Upper lobe of right lung (tissue), 1 donor: Measurements from ENCODE around the gene ZFAND3. TPM values are rescaled to one million over a fixed set of nuclear protein-coding genes. Genes with fewer than 3 reads are reported as not detected.

ENCODE experiments used
- ATAC-seq: fragments of 200-7000 bp; cut with Tn5 transposase; one replicate; pipeline ENCODE4 v1.9.1; 2020; ENCODE audit warnings: mild to moderate bottlenecking, moderate library complexity
- DNase-seq: peaks from one replicate; pipeline ENCODE4 v3.0.0-alpha.2; 2020
- H3K27ac ChIP-seq: fragments of 200-600 bp; one replicate; pipeline ENCODE4 v1.8.0; 2022
- H3K27me3 ChIP-seq: fragments of 200-600 bp; one replicate; pipeline ENCODE4 v1.8.0; 2022; ENCODE audit warnings: mild to moderate bottlenecking
- H3K36me3 ChIP-seq: fragments of 200-600 bp; one replicate; pipeline ENCODE4 v1.8.0; 2022
- H3K4me1 ChIP-seq: fragments of 200-600 bp; one replicate; pipeline ENCODE4 v1.8.0; 2022
- H3K4me3 ChIP-seq: fragments of 200-600 bp; one replicate; pipeline ENCODE4 v1.8.0; 2022; ENCODE audit warnings: mild to moderate bottlenecking
- H3K9me3 ChIP-seq: fragments of 200-600 bp; one replicate; pipeline ENCODE4 v1.8.0; 2022
- intact Hi-C: fragments of 100-400 bp; cut with DNase I; formaldehyde crosslinking; loops from one replicate; pipeline ENCODE4 v1.11.0; 2022
- total RNA-seq: library from RNA; stranded (reverse); fragmentation: NEBNext Ultra II Directional; extraction: Animal tissue kit (Norgen Biotek cat#: 25700); gene quantifications from one replicate; pipeline ENCODE4 v1.2.1, GENCODE V29; 2021
- TF ChIP-seq, protein P1 (sequence below): fragments of 200-600 bp; IDR thresholded peaks from one replicate; pipeline ENCODE4 v1.8.0; 2022; ENCODE audit warnings: antibody characterized with exemption
- donor health status: DM: no; HTN: yes; CAD: no; lungs with severe emphysema.

The ZFAND3 gene
- total RNA-seq, 1 donor from 2014 or later = 69.1 TPM

GRCh38 chr6:38141085-38141484 is 321.6 kb downstream of the ZFAND3 start:
- H3K27me3 ChIP-seq = no peaks in the 10 kb centered on the region
- H3K4me1 ChIP-seq = no peaks in the 10 kb centered on the region
- no peak overlapping the region for H3K27ac ChIP-seq
- H3K4me3 ChIP-seq = no peak overlapping the region
- H3K36me3 ChIP-seq = no peaks in the 10 kb centered on the region
- TF ChIP-seq, protein P1, sequence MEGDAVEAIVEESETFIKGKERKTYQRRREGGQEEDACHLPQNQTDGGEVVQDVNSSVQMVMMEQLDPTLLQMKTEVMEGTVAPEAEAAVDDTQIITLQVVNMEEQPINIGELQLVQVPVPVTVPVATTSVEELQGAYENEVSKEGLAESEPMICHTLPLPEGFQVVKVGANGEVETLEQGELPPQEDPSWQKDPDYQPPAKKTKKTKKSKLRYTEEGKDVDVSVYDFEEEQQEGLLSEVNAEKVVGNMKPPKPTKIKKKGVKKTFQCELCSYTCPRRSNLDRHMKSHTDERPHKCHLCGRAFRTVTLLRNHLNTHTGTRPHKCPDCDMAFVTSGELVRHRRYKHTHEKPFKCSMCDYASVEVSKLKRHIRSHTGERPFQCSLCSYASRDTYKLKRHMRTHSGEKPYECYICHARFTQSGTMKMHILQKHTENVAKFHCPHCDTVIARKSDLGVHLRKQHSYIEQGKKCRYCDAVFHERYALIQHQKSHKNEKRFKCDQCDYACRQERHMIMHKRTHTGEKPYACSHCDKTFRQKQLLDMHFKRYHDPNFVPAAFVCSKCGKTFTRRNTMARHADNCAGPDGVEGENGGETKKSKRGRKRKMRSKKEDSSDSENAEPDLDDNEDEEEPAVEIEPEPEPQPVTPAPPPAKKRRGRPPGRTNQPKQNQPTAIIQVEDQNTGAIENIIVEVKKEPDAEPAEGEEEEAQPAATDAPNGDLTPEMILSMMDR = no peak
- ATAC-seq (no peak), DNase-seq (no peak)
- intact Hi-C loops = no loop called here
- no peaks in the 10 kb centered on the region for H3K9me3 ChIP-seq

GRCh38 chr6:38141716-38142115 is 322.2 kb downstream of the ZFAND3 start:
- TF ChIP-seq, protein P1 = no peak
- Histone ChIP-seq H3K27me3 (no peaks in the 10 kb centered on the region), H3K4me1 (no peaks in the 10 kb centered on the region), H3K36me3 (no peaks in the 10 kb centered on the region), H3K4me3 (no peak overlapping the region), H3K9me3 (no peaks in the 10 kb centered on the region), H3K27ac (no peak overlapping the region)
- no peak for ATAC-seq
- DNase-seq = peak; percentile 10
- intact Hi-C loops = no loop called here

- TF ChIP-seq, protein P1 = no peak
- DNase-seq = peak; percentile 31
Observed at GRCh38 chr6:38142178-38142902, 322.8 kb downstream of the ZFAND3 start.

GRCh38 chr6:38143191-38144150 is 323.9 kb downstream of the ZFAND3 start:
- TF ChIP-seq, protein P1 = no peak
- H3K27me3 ChIP-seq = no peaks in the 10 kb centered on the region
- no peak overlapping the region for H3K27ac ChIP-seq
- peaks cover 2% of the 10 kb centered on the region for H3K4me1 ChIP-seq
- no peaks in the 10 kb centered on the region for H3K36me3 ChIP-seq
- intact Hi-C loops = no loop called here
- no peaks in the 10 kb centered on the region for H3K9me3 ChIP-seq
- peak; percentile 49 for DNase-seq
- peak; percentile 29 for ATAC-seq
- H3K4me3 ChIP-seq = no peak overlapping the region

More at GRCh38 chr6:38142178-38142902, 322.8 kb downstream of the ZFAND3 start:
- intact Hi-C loops = no loop called here
- Histone ChIP-seq H3K4me1 (no peaks in the 10 kb centered on the region), H3K27me3 (no peaks in the 10 kb centered on the region), H3K9me3 (no peaks in the 10 kb centered on the region), H3K27ac (no peak overlapping the region), H3K4me3 (no peak overlapping the region), H3K36me3 (no peaks in the 10 kb centered on the region)
- no peak for ATAC-seq

GRCh38 chr6:38144365-38144945 is 324.9 kb downstream of the ZFAND3 start:
- ATAC-seq = no peak
- DNase-seq = peak; percentile 26
- TF ChIP-seq, protein P1 = no peak
- Histone ChIP-seq H3K4me1 (peaks cover 12% of the 10 kb centered on the region), H3K27ac (no peak overlapping the region), H3K36me3 (no peaks in the 10 kb centered on the region), H3K9me3 (no peaks in the 10 kb centered on the region), H3K27me3 (no peaks in the 10 kb centered on the region), H3K4me3 (no peak overlapping the region)
- intact Hi-C loops = no loop called here
